CD8-positive, alpha-beta memory T cell (primary cell): ENCODE results near the gene TMEM214. TPM values are rescaled to one million over a fixed set of nuclear protein-coding genes. Genes with fewer than 3 reads are reported as not detected.

Experiments used
- CTCF ChIA-PET: fragments of 350-600 bp; sonication (Branson Sonifier 250); formaldehyde crosslinking; loops from one replicate; lab custom pipeline; 2021; ENCODE audit warnings: antibody characterized with exemption; lab: Charles Lee
- POLR2A ChIA-PET: fragments of 350-600 bp; sonication (Branson Sonifier 250); formaldehyde crosslinking; loops from one replicate; lab custom pipeline; 2021; ENCODE audit warnings: antibody characterized with exemption; lab: Charles Lee
- DNase-seq, 5 donors: peaks; one replicate each; pipeline versions ENCODE4 v3.0.0 to v3.0.0-alpha.2; 2020 to 2022; ENCODE audit warnings: mixed read lengths in 1 of 5
- H3K27ac ChIP-seq: one replicate; pipeline ENCODE4 v1.7.0; 2013; ENCODE audit warnings: low read depth, mild to moderate bottlenecking, low read length, moderate library complexity
- H3K27me3 ChIP-seq: 2 replicates; pipeline ENCODE4 v1.7.0; 2013; ENCODE audit warnings: low read length, mild to moderate bottlenecking; ENCODE audit not compliant: insufficient read depth, poor library complexity, severe bottlenecking
- H3K36me3 ChIP-seq: 2 replicates; pipeline ENCODE4 v1.7.0; 2013; ENCODE audit warnings: mild to moderate bottlenecking, low read length, moderate library complexity; ENCODE audit not compliant: insufficient read depth
- H3K4me1 ChIP-seq: 2 replicates; pipeline ENCODE4 v1.7.0; 2013; ENCODE audit warnings: mild to moderate bottlenecking, low read length, moderate library complexity; ENCODE audit not compliant: insufficient read depth
- H3K4me3 ChIP-seq: 2 replicates; pipeline ENCODE4 v1.7.0; 2013; ENCODE audit warnings: mild to moderate bottlenecking, low read length
- H3K9me3 ChIP-seq: 2 replicates; pipeline ENCODE4 v1.7.0; 2013; ENCODE audit warnings: mild to moderate bottlenecking, low read length
- H3K27ac Mint-ChIP-seq, 8 donors: one replicate each; pipeline ENCODE4 v1.8.0; 2020 to 2021; ENCODE audit warnings: mixed read lengths in 8 of 8, mild to moderate bottlenecking in 6 of 8, inconsistent platforms in 3 of 8, moderate library complexity in 3 of 8
- H3K27me3 Mint-ChIP-seq, 2 donors: one replicate each; pipeline ENCODE4 v1.8.0; 2020 to 2021; ENCODE audit warnings: mixed read lengths in 2 of 2, mild to moderate bottlenecking in 1 of 2, moderate library complexity in 1 of 2
- H3K36me3 Mint-ChIP-seq, 3 donors: one replicate each; pipeline ENCODE4 v1.8.0; 2020 to 2021; ENCODE audit warnings: mixed read lengths in 3 of 3, inconsistent platforms in 1 of 3, mild to moderate bottlenecking in 1 of 3
- H3K4me1 Mint-ChIP-seq, 3 donors: one replicate each; pipeline ENCODE4 v1.8.0; 2020 to 2021; ENCODE audit warnings: mixed read lengths in 3 of 3, inconsistent platforms in 1 of 3, mild to moderate bottlenecking in 1 of 3
- H3K4me3 Mint-ChIP-seq, 7 donors: one replicate each; pipeline ENCODE4 v1.8.0; 2020 to 2021; ENCODE audit warnings: mixed read lengths in 7 of 7, mild to moderate bottlenecking in 6 of 7, moderate library complexity in 4 of 7, inconsistent platforms in 2 of 7
- H3K9me3 Mint-ChIP-seq, 5 donors: one replicate each; pipeline ENCODE4 v1.8.0; 2020 to 2022; ENCODE audit warnings: mixed read lengths in 5 of 5, mild to moderate bottlenecking in 3 of 5, moderate library complexity in 2 of 5, inconsistent platforms in 1 of 5
- polyA plus RNA-seq: library from polyadenylated mRNA; unstranded; fragments of 300-500 nt; fragmentation: Illumina TruSeq; gene quantifications from one replicate; pipeline ENCODE4 v1.2.3, GENCODE V29; 2021
- total RNA-seq, 2 experiments: library from RNA; stranded (reverse); gene quantifications; one replicate each; pipeline ENCODE4 v1.2.3, GENCODE V29; 2021

TMEM214 gene
- total and polyA plus RNA-seq, 3 experiments from 2014 or later: 36.3 to 71.7 (median 67.6) TPM

DNA sequence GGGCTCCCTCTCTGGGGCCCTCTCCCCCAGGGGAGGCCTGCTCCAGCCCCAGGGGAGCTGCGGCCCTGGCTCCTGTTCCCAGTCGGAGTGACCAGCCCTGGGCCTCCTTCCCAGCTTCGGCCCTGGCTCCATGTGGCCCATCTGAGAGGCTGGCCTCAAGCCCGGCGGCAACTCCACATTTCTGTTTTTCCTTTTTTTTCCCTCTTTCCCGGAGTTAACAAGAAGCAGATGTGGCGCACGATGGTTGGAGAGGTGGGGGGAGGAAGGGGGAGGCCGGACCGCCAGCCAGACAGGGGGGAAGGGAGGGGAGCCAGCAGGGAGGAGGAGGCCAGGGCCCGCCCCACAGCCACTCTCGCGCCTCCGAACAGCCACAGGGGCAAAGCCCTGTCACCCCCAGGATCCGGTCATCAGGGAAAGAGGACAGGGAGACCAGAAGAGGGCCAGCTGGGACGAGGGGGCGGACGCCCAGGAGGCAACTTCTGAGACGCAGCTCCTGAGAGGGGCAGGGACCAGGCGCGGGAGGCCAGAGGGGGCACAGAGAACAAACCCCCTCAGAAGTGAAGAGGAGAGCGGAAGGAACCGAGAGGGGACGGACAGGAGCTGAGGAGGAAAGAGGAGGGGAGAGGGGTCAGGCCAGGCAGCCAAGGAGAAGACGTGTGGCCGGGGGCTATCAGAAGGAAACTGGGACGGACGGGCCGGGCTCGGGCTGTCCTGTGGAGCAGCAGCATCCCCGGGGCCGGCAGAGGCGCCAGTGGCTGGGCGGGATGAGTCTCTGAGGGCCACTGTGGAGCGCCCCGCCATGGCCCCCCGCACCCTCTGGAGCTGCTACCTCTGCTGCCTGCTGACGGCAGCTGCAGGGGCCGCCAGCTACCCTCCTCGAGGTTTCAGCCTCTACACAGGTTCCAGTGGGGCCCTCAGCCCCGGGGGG is 45.8 kb downstream of the TMEM214 start, which contains the start of gene EMILIN1:
Gene EMILIN1, plus strand, starts transcription at position 349 of the 928 bp plus-strand sequence. Its CDS starts 451 bp downstream, at position 800.
- Histone ChIP-seq H3K9me3 (no peaks in the 10 kb centered on the region), H3K4me3 (no peak within 1 kb of the TSS), H3K4me1 (peaks cover 43% of the 10 kb centered on the region), H3K27ac (no peak within 1 kb of the TSS), H3K27me3 (no peaks in the 10 kb centered on the region), H3K36me3 (no peaks in the 10 kb centered on the region)
- CTCF ChIA-PET: no interaction called here
- no peak for DNase-seq
- Mint-ChIP-seq H3K27ac (peak within 1 kb of the TSS in 5 of 8 donors; percentile 26 to 66 (median 48)), H3K4me3 (peak within 1 kb of the TSS in 1 of 7 donors; percentile 68), H3K27me3 (peaks cover 0 to 2% of the 10 kb centered on the region in 2 donors), H3K36me3 (no peaks in the 10 kb centered on the region), H3K4me1 (peaks cover 39 to 41% (median 39%) of the 10 kb centered on the region in 3 donors), H3K9me3 (no peaks in the 10 kb centered on the region)
- POLR2A ChIA-PET: no interaction called here

DNA sequence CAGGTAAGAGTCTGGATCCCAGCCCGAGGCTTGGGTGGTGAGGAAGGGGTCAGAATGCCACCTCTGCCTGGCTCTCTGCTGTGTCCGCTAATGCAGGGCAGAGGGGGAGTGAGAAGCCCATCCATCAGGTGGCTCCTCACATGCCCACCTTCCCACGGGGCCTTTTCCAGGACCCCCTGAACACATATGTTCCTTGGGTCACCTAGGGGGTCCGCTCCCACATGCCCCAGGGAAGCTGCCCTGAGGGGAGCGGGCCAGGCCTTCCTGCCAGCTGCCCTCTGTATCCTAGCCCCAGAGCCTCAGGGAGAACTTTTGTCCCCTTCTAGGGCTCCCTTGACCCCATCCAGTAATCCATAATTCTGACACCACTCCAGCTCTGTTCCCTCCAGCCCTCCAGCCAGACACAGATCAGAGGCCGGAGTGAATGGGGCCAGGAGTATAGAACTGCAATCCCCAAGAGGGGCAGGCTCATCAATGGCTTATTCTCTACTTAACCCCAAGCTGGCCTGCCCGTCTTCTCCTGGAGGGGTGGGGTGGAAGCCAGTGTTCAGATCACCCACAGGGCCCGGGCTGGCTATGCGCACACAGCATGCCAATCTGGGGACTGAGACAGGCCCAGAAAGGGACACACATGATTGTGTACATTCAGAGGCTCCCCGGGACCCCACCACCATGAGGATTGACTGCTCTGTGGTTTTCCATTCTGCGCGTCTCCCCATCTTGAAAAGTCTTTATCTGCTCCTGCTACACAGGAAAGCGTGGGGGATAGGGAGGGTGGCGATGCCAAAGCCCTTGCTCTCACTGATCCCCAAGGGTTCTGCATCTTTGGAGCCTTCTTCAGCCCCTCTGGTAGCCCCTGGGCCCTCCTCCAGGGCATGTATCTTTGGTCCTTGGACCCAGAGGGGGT is 46.7 kb downstream of the TMEM214 start:
- H3K4me1 ChIP-seq: peaks cover 43% of the 10 kb centered on the region
- Mint-ChIP-seq H3K27me3 (peaks cover 0 to 2% of the 10 kb centered on the region in 2 donors), H3K27ac (peak overlapping the region in 2 of 8 donors; percentile 48 to 66), H3K36me3 (no peaks in the 10 kb centered on the region), H3K4me3 (peak overlapping the region in 1 of 7 donors; percentile 25), H3K9me3 (no peaks in the 10 kb centered on the region), H3K4me1 (peaks cover 33 to 38% (median 33%) of the 10 kb centered on the region in 3 donors)
- no peak overlapping the region for H3K4me3 ChIP-seq
- DNase-seq: no peak
- CTCF ChIA-PET: interaction anchor here (2.0 to 2.6 kb wide), 2 partner anchors 28 to 47 kb away, joined by 8 to 14 read pairs; partner anchors contain the start of genes AGBL5 and TMEM214
- H3K27ac ChIP-seq: no peak overlapping the region
- POLR2A ChIA-PET: interaction anchor here (0.6 to 4.2 kb wide), 2 partner anchors 7 to 13 kb away, joined by 7 to 37 read pairs; partner anchors contain the start of gene OST4
- H3K36me3 ChIP-seq: no peaks in the 10 kb centered on the region
- no peaks in the 10 kb centered on the region for H3K9me3 ChIP-seq
- no peaks in the 10 kb centered on the region for H3K27me3 ChIP-seq

DNA sequence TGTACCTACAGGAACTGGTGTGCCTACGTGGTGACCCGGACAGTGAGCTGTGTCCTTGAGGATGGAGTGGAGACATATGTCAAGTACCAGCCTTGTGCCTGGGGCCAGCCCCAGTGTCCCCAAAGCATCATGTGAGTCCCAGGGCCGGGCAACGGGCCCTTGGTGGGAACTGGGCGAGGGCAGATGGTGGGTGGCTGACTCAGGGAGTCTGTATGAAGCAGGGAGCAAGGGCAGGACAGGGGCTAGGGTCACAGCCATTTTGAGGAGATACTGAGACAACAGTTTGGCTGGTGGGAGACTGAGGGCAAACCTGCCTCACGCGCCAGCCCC is 47.3 kb downstream of the TMEM214 start:
- no peak for DNase-seq
- Mint-ChIP-seq H3K36me3 (no peaks in the 10 kb centered on the region), H3K4me3 (peak overlapping the region in 3 of 7 donors; percentile 4 to 52 (median 25)), H3K27ac (peak overlapping the region in 1 of 8 donors; percentile 90), H3K9me3 (no peaks in the 10 kb centered on the region), H3K4me1 (peaks cover 27 to 33% (median 28%) of the 10 kb centered on the region in 3 donors), H3K27me3 (peaks cover 0 to 2% of the 10 kb centered on the region in 2 donors)
- CTCF ChIA-PET: interaction anchor here (2.0 to 2.6 kb wide), 2 partner anchors 29 to 47 kb away, joined by 8 to 14 read pairs; partner anchors contain the start of genes AGBL5 and TMEM214
- H3K4me3 ChIP-seq: no peak overlapping the region
- no peaks in the 10 kb centered on the region for H3K9me3 ChIP-seq
- H3K27me3 ChIP-seq: no peaks in the 10 kb centered on the region
- H3K4me1 ChIP-seq: peaks cover 39% of the 10 kb centered on the region
- no peak overlapping the region for H3K27ac ChIP-seq
- no peaks in the 10 kb centered on the region for H3K36me3 ChIP-seq
- POLR2A ChIA-PET: interaction anchor here (0.6 to 4.2 kb wide), 2 partner anchors 8 to 13 kb away, joined by 7 to 37 read pairs; partner anchors contain the start of gene OST4

DNA sequence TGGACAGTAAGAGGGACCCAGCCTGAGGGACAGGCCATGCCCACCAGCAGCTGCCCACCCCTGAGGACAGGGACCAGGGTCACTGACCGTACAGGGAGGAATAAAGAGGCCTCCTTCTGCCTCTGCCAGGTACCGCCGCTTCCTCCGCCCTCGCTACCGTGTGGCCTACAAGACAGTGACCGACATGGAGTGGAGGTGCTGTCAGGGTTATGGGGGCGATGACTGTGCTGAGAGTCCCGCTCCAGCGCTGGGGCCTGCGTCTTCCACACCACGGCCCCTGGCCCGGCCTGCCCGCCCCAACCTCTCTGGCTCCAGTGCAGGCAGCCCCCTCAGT is 47.8 kb downstream of the TMEM214 start:
- no peaks in the 10 kb centered on the region for H3K9me3 ChIP-seq
- CTCF ChIA-PET: interaction anchor here (1.3 to 2.6 kb wide), 4 partner anchors 8 to 48 kb away, joined by 7 to 14 read pairs (median 8); partner anchors contain the start of genes AGBL5, OST4 and TMEM214
- H3K27me3 ChIP-seq: no peaks in the 10 kb centered on the region
- DNase-seq: no peak
- POLR2A ChIA-PET: interaction anchor here (0.6 to 4.2 kb wide), 7 partner anchors 8 to 201 kb away, joined by 3 to 37 read pairs (median 4); partner anchors contain the start of genes AGBL5 and OST4
- H3K36me3 ChIP-seq: no peaks in the 10 kb centered on the region
- peaks cover 39% of the 10 kb centered on the region for H3K4me1 ChIP-seq
- peaks cover 0 to 2% of the 10 kb centered on the region in 2 donors for H3K27me3 Mint-ChIP-seq
- no peak overlapping the region for H3K4me3 ChIP-seq
- H3K36me3 Mint-ChIP-seq: no peaks in the 10 kb centered on the region
- H3K27ac ChIP-seq: no peak overlapping the region
- H3K9me3 Mint-ChIP-seq: no peaks in the 10 kb centered on the region
- H3K27ac Mint-ChIP-seq: peak overlapping the region in 7 of 8 donors; percentile 69 to 99 (median 97)
- peak overlapping the region in 3 of 7 donors; percentile 54 to 91 (median 62) for H3K4me3 Mint-ChIP-seq
- H3K4me1 Mint-ChIP-seq: peaks cover 27 to 33% (median 27%) of the 10 kb centered on the region in 3 donors

DNA sequence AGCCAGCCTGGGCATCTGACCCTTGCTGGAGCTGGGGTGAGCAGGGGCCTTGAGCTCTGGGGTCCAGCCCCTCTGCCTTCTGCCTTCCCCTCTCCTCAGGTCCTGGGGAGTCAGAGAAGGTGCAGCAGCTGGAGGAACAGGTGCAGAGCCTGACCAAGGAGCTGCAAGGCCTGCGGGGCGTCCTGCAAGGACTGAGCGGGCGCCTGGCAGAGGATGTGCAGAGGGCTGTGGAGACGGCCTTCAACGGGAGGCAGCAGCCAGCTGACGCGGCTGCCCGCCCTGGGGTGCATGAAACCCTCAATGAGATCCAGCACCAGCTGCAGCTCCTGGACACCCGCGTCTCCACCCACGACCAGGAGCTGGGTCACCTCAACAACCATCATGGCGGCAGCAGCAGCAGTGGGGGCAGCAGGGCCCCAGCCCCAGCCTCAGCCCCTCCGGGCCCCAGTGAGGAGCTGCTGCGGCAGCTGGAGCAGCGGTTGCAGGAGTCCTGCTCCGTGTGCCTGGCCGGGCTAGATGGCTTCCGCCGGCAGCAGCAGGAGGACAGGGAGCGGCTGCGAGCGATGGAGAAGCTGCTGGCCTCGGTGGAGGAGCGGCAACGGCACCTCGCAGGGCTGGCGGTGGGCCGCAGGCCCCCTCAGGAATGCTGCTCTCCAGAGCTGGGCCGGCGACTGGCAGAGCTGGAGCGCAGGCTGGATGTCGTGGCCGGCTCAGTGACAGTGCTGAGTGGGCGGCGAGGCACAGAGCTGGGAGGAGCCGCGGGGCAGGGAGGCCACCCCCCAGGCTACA is 49.4 kb downstream of the TMEM214 start:
- H3K4me1 Mint-ChIP-seq: peaks cover 19 to 27% (median 27%) of the 10 kb centered on the region in 3 donors
- peaks cover 0 to 2% of the 10 kb centered on the region in 2 donors for H3K27me3 Mint-ChIP-seq
- H3K36me3 ChIP-seq: no peaks in the 10 kb centered on the region
- ChIA-PET POLR2A (interaction anchor here (0.5 to 4.2 kb wide), 6 partner anchors 10 to 272 kb away, joined by 3 to 37 read pairs (median 4); partner anchors contain the start of genes AGBL5, ATRAID, OST4 and SLC5A6), CTCF (interaction anchor here (1.3 to 2.6 kb wide), 6 partner anchors 9 to 49 kb away, joined by 3 to 14 read pairs (median 7); partner anchors contain the start of genes AGBL5, OST4 and TMEM214)
- no peaks in the 10 kb centered on the region for H3K27me3 ChIP-seq
- H3K27ac Mint-ChIP-seq: peak overlapping the region in 1 of 8 donors; percentile 69
- H3K27ac ChIP-seq: peak overlapping the region; percentile 68
- no peaks in the 10 kb centered on the region for H3K9me3 ChIP-seq
- H3K4me1 ChIP-seq: peaks cover 37% of the 10 kb centered on the region
- no peak for DNase-seq
- peak overlapping the region in 3 of 7 donors; percentile 9 to 91 (median 87) for H3K4me3 Mint-ChIP-seq
- H3K9me3 Mint-ChIP-seq: no peaks in the 10 kb centered on the region
- no peaks in the 10 kb centered on the region for H3K36me3 Mint-ChIP-seq
- peak overlapping the region; percentile 65 for H3K4me3 ChIP-seq

DNA sequence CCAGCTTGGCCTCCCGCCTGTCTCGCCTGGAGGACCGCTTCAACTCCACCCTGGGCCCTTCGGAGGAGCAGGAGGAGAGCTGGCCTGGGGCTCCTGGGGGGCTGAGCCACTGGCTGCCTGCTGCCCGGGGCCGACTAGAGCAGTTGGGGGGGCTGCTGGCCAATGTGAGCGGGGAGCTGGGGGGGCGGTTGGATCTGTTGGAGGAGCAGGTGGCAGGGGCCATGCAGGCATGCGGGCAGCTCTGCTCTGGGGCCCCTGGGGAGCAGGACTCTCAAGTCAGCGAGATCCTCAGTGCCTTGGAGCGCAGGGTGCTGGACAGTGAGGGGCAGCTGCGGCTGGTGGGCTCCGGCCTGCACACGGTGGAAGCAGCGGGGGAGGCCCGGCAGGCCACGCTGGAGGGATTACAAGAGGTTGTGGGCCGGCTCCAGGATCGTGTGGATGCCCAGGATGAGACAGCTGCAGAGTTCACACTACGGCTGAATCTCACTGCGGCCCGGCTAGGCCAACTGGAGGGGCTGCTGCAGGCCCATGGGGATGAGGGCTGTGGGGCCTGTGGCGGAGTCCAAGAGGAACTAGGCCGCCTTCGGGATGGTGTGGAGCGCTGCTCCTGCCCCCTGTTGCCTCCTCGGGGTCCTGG is 50.1 kb downstream of the TMEM214 start:
- Histone ChIP-seq H3K9me3 (no peaks in the 10 kb centered on the region), H3K4me3 (no peak overlapping the region), H3K4me1 (peaks cover 42% of the 10 kb centered on the region), H3K36me3 (no peaks in the 10 kb centered on the region), H3K27me3 (no peaks in the 10 kb centered on the region), H3K27ac (no peak overlapping the region)
- no peaks in the 10 kb centered on the region for H3K9me3 Mint-ChIP-seq
- H3K27ac Mint-ChIP-seq: no peak overlapping the region
- ChIA-PET CTCF (interaction anchor here (1.2 to 2.8 kb wide), 4 partner anchors 11 to 121 kb away, joined by 3 to 15 read pairs (median 3); partner anchors contain the start of genes AGBL5 and OST4), POLR2A (interaction anchor here (0.5 to 4.2 kb wide), 4 partner anchors 11 to 129 kb away, joined by 3 to 37 read pairs (median 14); partner anchors contain the start of genes AGBL5, ATRAID, OST4 and SLC5A6)
- H3K4me1 Mint-ChIP-seq: peaks cover 26 to 34% (median 31%) of the 10 kb centered on the region in 3 donors
- H3K36me3 Mint-ChIP-seq: no peaks in the 10 kb centered on the region
- DNase-seq: no peak
- H3K27me3 Mint-ChIP-seq: peaks cover 0 to 1% of the 10 kb centered on the region in 2 donors
- no peak overlapping the region for H3K4me3 Mint-ChIP-seq
